ENCODE data around the gene MAP4K4. TPM values are rescaled to one million over a fixed set of nuclear protein-coding genes. Genes with fewer than 3 reads are reported as not detected.

Gene MAP4K4
- total and polyA plus RNA-seq, 8 donors = 80.2 to 143 (median 129) TPM

- intact Hi-C loops (cut with DNase I) = loop anchor here in 1 of 2 donors (10.0 kb wide), 1 partner anchor 361 kb away; no protein-coding TSS in a partner anchor
- Histone ChIP-seq H3K4me1 (peaks cover 0 to 28% of the 10 kb centered on the region in 2 donors), H3K27me3 (no peaks in the 10 kb centered on the region), H3K36me3 (peaks cover 0 to 42% of the 10 kb centered on the region in 2 donors), H3K9me3 (no peaks in the 10 kb centered on the region), H3K4me3 (no peak overlapping the region), H3K27ac (peak overlapping the region in 1 of 2 donors; percentile 19)
- DNase-seq = peak in 1 of 4 donors; percentile 35
- peak; percentile 82 for ATAC-seq
- peak; percentile 38 to 65 for TF ChIP-seq CTCF (IDR thresholded peaks at IDR 0.05)
Measured at GRCh38 chr2:101883860-101884259, 186.4 kb downstream of the MAP4K4 start.

- intact Hi-C loops (cut with DNase I) = loop anchor here in 1 of 2 donors (10.0 kb wide), 1 partner anchor 360 kb away; no protein-coding TSS in a partner anchor
- Histone ChIP-seq H3K9me3 (no peaks in the 10 kb centered on the region), H3K27me3 (no peaks in the 10 kb centered on the region), H3K4me1 (peaks cover 0 to 28% of the 10 kb centered on the region in 2 donors), H3K4me3 (no peak overlapping the region), H3K27ac (peak overlapping the region in 1 of 2 donors; percentile 6), H3K36me3 (peaks cover 0 to 44% of the 10 kb centered on the region in 2 donors)
- no peak for TF ChIP-seq CTCF (IDR thresholded peaks at IDR 0.05)
- DNase-seq (no peak), ATAC-seq (peak; percentile 41)
Measured at GRCh38 chr2:101884423-101884822, 186.9 kb downstream of the MAP4K4 start.

DNA sequence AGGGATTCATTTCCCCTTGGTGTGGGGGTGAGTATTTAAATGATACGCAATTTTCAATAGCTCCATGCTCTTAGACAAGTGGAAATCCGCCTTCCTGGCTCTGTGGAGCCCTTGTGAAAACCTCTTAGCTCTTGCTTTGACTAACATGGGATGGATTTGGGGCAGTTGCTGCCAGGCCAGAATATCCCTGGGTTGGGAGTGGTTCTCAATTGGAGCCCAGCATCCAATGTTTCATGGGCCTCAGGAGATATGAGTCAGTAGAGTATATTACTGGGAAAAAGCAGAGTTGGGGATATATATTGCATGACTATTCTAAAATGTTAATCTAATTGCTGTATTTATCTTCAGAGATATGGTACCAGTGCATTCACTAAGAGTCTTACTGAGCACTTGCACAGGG is 189.8 kb downstream of the MAP4K4 start:
- DNase-seq = no peak
- Histone ChIP-seq H3K36me3 (peaks cover 0 to 67% of the 10 kb centered on the region in 2 donors), H3K9me3 (no peaks in the 10 kb centered on the region), H3K27me3 (no peaks in the 10 kb centered on the region), H3K27ac (no peak overlapping the region), H3K4me3 (no peak overlapping the region), H3K4me1 (peaks cover 0 to 22% of the 10 kb centered on the region in 2 donors)
- no peak for TF ChIP-seq CTCF (IDR thresholded peaks at IDR 0.05)
- ATAC-seq = no peak
- intact Hi-C loops (cut with DNase I) = loop anchor here in 1 of 2 donors (10.0 kb wide), 1 partner anchor 357 kb away; no protein-coding TSS in a partner anchor

DNA sequence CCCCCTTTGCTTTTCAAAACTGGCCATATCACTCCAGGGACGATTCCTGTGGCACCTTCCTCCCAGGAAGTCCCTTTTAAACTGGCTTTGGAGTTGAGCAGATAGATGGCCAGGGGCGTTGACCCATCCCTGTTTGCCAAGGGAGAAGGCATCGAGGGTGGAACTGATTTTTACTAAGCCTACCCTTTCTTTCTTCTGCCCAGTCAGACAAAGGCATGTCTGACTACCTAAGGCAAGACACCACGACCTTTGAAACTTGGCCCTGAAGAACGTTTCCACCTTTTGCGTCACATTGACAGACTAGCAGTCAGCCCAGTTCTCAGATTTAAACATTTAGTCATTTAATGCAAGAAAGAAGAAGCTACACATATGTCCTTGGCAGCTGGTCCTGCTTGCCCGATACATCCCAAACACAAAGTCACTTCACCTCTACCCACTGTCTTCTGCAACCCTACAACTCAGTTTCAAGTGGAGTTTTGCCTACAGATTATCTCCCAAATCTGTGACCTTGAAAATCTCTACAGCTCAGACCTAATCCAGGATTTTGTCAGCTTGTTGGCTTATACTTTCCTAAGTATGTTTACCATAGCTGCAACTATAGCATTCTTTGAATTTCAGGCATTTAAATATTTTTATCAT is 192.1 kb downstream of the MAP4K4 start:
- Histone ChIP-seq H3K4me3 (no peak overlapping the region), H3K4me1 (peaks cover 0 to 2% of the 10 kb centered on the region in 2 donors), H3K27ac (no peak overlapping the region), H3K9me3 (no peaks in the 10 kb centered on the region), H3K36me3 (peaks cover 0 to 75% of the 10 kb centered on the region in 2 donors), H3K27me3 (no peaks in the 10 kb centered on the region)
- no peak for TF ChIP-seq CTCF (IDR thresholded peaks at IDR 0.05)
- intact Hi-C loops (cut with DNase I) = loop anchor here in 1 of 2 donors (10.0 kb wide), 1 partner anchor 355 kb away; no protein-coding TSS in a partner anchor
- DNase-seq = no peak
- no peak for ATAC-seq

GRCh38 chr2:101892377-101892776 is 194.9 kb downstream of the MAP4K4 start:
- H3K9me3 ChIP-seq = no peaks in the 10 kb centered on the region
- DNase-seq = no peak
- no peak overlapping the region for H3K4me3 ChIP-seq
- H3K4me1 ChIP-seq = peaks cover 0 to 13% of the 10 kb centered on the region in 2 donors
- no peak for TF ChIP-seq CTCF (IDR thresholded peaks at IDR 0.05)
- H3K27ac ChIP-seq = no peak overlapping the region
- no peaks in the 10 kb centered on the region for H3K27me3 ChIP-seq
- peaks cover 0 to 75% of the 10 kb centered on the region in 2 donors for H3K36me3 ChIP-seq
- no peak for ATAC-seq
- intact Hi-C loops (cut with DNase I) = no loop called here

Measured in left lung (tissue), 10 donors.